ENCODE results near the gene ADAM11. TPM values are rescaled to one million over a fixed set of nuclear protein-coding genes. Genes with fewer than 3 reads are reported as not detected.

The ADAM11 gene
- total and polyA plus RNA-seq, 2 of the 13 experiments (the other 11 are each of a cell fraction or from before 2014, with no cell fraction given), result 0.38 to 0.91 TPM

- ChIA-PET CTCF (ENCODE audit: low intra/inter-chr PET ratio, low total read pairs) (no interaction called here), POLR2A (interaction anchor here (0.6 kb wide), 1 partner anchor 48 kb away, joined by 4 read pairs; no protein-coding TSS in a partner anchor)
- DNase-seq (ENCODE audit: low spot score), result no peak
- no peaks in the 10 kb centered on the region for H3K36me3 ChIP-seq (replicated peaks in 1 of 2; ENCODE audit: control insufficient read depth in 1 of 2, insufficient read depth in 2 of 2, low read length in 2 of 2)
- no TSS peak for BruUV-seq (replicated peaks)
- no peak for FAIRE-seq
- in situ Hi-C loops (cut with HindIII; ENCODE audit: extremely low pct_ligation_motif_present, low pct_unique_long_range_greater_than_20kb) (loop anchor here (5.0 kb wide), 1 partner anchor 44 kb away; no protein-coding TSS in a partner anchor), intact Hi-C loops (cut with micrococcal nuclease; ENCODE audit: unreplicated experiment) (no loop called here)
- H3K4me1 ChIP-seq (ENCODE audit: insufficient read depth, low read length), result peaks cover 21% of the 10 kb centered on the region
- H3K4me3 ChIP-seq (replicated peaks in 1 of 3; ENCODE audit: insufficient read depth in 1 of 3, low read depth in 2 of 3, low read length in 3 of 3), result no peak overlapping the region
- no peak overlapping the region for H3K4me2 ChIP-seq (ENCODE audit: low read depth, low read length)
- no peaks in the 10 kb centered on the region for H3K9me3 ChIP-seq (ENCODE audit: low read length)
- H4K20me1 ChIP-seq (ENCODE audit: insufficient read depth, low read length), result no peaks in the 10 kb centered on the region
- H2AFZ ChIP-seq (ENCODE audit: low read length), result no peak overlapping the region
- TF ChIP-seq ZNF143 (CRISPR knock-in tag; IDR thresholded peaks at IDR 0.05), result no peak
- TF ChIP-seq NCOA1 (CRISPR knock-in tag; IDR thresholded peaks at IDR 0.05), result no peak
- no peak for TF ChIP-seq ZMYM4 (CRISPR knock-in tag; IDR thresholded peaks at IDR 0.05)
- TF ChIP-seq TRAFD1 (CRISPR knock-in tag; IDR thresholded peaks at IDR 0.05; ENCODE audit: borderline replicate concordance), result no peak
- no peak for TF ChIP-seq MATR3 (CRISPR knock-in tag; IDR thresholded peaks at IDR 0.05)
- TF ChIP-seq, protein P1, sequence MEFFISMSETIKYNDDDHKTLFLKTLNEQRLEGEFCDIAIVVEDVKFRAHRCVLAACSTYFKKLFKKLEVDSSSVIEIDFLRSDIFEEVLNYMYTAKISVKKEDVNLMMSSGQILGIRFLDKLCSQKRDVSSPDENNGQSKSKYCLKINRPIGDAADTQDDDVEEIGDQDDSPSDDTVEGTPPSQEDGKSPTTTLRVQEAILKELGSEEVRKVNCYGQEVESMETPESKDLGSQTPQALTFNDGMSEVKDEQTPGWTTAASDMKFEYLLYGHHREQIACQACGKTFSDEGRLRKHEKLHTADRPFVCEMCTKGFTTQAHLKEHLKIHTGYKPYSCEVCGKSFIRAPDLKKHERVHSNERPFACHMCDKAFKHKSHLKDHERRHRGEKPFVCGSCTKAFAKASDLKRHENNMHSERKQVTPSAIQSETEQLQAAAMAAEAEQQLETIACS (CRISPR knock-in tag; IDR thresholded peaks at IDR 0.05), result no peak
- no peak for TF ChIP-seq MAFK (conservative IDR thresholded peaks at IDR 0.05 in 1 of 2, IDR thresholded peaks at IDR 0.05 in 1 of 2; ENCODE audit: low read length in 2 of 2)
- TF ChIP-seq, protein P2, sequence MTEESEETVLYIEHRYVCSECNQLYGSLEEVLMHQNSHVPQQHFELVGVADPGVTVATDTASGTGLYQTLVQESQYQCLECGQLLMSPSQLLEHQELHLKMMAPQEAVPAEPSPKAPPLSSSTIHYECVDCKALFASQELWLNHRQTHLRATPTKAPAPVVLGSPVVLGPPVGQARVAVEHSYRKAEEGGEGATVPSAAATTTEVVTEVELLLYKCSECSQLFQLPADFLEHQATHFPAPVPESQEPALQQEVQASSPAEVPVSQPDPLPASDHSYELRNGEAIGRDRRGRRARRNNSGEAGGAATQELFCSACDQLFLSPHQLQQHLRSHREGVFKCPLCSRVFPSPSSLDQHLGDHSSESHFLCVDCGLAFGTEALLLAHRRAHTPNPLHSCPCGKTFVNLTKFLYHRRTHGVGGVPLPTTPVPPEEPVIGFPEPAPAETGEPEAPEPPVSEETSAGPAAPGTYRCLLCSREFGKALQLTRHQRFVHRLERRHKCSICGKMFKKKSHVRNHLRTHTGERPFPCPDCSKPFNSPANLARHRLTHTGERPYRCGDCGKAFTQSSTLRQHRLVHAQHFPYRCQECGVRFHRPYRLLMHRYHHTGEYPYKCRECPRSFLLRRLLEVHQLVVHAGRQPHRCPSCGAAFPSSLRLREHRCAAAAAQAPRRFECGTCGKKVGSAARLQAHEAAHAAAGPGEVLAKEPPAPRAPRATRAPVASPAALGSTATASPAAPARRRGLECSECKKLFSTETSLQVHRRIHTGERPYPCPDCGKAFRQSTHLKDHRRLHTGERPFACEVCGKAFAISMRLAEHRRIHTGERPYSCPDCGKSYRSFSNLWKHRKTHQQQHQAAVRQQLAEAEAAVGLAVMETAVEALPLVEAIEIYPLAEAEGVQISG (CRISPR knock-in tag; IDR thresholded peaks at IDR 0.05), result no peak
- TF ChIP-seq PLRG1 (conservative IDR thresholded peaks at IDR 0.05), result no peak
- peaks cover 3 to 30% of the 10 kb centered on the region in 2 experiments for H3K27me3 ChIP-seq (ENCODE audit: control insufficient read depth in 1 of 2, insufficient read depth in 2 of 2, low read length in 2 of 2)
- no peak overlapping the region for H3K27ac ChIP-seq (ENCODE audit: extremely low read length, insufficient read depth, low read length)
- 74% methylated on average over 15 of the region's 15 CpGs for WGBS (ENCODE audit: low lambda C conversion rate)
- no peaks in the 10 kb centered on the region for H3K79me2 ChIP-seq (ENCODE audit: insufficient read depth, low read length)
- no peak for ATAC-seq
- H3K9ac ChIP-seq (ENCODE audit: insufficient read depth, low read depth, low read length), result no peak overlapping the region
Measured at GRCh38 chr17:44826123-44826790, 67.5 kb downstream of the ADAM11 start.
